HG03558 (cell line): Measurements from ENCODE around the gene FOXA2.
"Not testable (repeated sequence)": the region's sequence is repeated elsewhere in the genome, so short reads cannot be mapped to it uniquely, and the experiment has no call there.

ENCODE experiments used
- ATAC-seq: cut with Tn5 transposase; IDR thresholded peaks from one replicate; pipeline ENCODE4 v1.9.1; 2021; ENCODE audit warnings: moderate number of reproducible peaks; ENCODE audit not compliant: unreplicated experiment; ENCODE audit errors: extremely low read depth

The FOXA2 gene

GRCh38 chr20:22584522-22584921 lies at the start of gene FOXA2:
FOXA2 (minus strand) TSS chr20:22584572; CDS start chr20:22584278, 294 bp downstream.
- no peak for ATAC-seq

GRCh38 chr20:22630701-22631100 lies 46.3 kb upstream of the FOXA2 start:
- ATAC-seq, result no peak

DNA sequence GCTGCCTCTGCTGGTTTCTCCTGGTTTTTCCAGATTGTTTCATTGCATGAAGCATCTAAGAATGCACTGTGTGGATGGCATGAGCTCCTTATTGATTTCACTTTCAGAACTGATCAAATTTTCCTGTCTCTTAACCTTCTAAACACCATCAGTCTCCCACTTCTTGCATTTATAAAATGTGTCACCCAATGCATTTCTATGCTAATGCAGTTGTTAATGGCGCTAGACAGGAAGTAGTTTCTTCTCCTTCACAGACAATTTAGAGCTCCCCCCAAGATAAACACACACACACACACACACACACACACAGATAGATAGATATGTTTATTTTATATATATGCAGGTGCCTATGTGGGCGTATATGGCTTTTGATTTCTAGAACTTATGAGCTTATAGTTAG lies 45.6 kb upstream of the FOXA2 start:
- no peak for ATAC-seq

- ATAC-seq, result no peak
Measured at GRCh38 chr20:22629447-22629846, 45.1 kb upstream of the FOXA2 start.

DNA sequence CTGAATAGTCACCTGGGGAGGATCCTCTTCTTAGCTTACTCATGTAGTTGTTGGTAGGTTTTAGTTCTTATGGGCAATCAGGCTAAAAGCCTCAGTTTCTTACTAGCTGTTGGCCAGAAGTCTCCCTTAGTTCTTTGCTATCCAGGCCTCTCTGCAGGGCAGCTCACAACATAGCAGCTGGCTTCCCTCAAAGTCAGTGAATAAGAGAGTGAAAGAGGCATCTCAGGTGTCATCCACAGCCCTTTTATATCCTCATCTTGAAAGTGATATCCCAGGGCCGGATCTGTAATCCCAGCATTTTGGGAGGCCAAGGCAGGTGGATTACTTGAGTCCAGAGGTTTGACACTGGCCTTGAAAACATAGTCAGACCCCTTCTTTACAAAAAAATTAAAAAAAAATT lies 42.1 kb upstream of the FOXA2 start:
- no peak for ATAC-seq

DNA sequence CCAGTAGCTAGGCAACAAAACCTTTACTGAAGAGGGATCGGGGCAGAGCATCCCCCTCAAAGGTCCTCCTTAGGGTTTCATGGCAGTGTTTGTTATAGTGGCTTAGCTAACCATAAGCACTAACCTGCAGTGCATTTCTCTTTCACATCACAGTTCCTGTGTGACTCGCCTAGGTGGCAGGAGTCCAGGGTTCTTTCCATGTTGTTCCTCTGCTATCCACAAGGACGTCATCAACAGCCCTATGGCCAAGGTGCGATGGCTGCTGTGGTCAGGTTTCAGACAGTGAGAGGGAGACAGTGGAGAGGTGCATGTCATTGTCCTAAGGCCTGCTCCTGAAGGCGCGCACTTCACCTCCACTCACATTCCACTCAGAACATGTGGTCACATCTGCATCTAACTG lies 38.8 kb upstream of the FOXA2 start:
- ATAC-seq, result no peak

- ATAC-seq, result no peak
Measured at GRCh38 chr20:22620342-22620741, 36.0 kb upstream of the FOXA2 start.

GRCh38 chr20:22619806-22620205 lies 35.4 kb upstream of the FOXA2 start:
- ATAC-seq, result no peak

DNA sequence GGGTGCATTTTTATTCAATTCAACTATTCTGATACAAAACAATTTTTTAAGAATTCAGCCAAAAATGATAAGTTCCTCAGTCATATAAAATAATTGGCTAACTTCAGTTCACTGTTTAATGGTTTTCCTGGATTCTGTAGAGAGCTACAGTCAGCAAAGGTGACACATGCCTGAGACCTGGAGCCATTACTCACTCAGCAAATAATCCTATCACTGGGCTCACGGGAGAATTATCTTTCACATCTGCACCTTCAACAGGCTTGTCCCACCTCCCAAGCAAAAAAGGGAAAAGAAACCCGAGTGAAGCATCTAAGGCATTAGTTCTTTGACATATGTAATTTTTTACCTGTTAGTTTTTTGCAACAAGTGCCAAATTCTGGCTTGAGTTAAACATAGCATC lies 34.9 kb upstream of the FOXA2 start:
- ATAC-seq, result no peak

DNA sequence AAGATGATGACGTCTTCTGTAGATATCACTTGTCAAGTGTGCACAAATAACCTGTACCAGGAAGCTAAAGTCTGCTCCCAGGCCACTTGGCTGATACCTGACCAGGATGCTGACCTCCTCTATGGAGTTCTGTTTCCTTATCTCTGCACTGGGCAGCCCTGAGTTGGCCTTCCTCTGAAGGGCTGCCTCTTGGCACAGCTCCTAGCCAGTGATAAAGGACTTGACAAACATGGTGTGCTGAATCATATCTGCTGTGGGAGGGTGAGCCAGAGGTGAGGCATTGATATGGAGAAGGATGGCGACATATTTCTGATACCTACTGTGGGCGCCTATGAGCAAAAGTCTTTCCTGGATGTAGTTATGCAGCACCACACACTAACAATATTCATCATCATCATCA lies 32.8 kb upstream of the FOXA2 start:
- ATAC-seq, result no peak

DNA sequence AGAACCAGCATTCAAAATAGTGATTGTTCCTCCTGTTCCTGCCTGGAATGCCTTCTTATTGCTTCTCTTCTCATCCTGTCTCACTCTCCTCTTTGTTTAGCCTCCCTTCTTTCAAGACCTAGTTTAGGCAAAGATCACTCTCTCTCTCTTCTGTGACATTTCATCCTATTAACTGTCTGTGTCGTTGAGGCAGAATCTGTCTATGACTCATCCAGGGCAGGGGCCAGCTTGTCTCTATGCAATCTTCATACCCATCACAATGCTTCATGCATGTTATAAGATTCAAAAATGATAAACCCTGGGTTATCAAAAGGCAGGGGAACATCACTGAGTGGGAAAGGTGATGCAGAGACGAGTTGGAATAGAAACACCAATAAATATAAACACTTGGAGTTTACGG lies 32.2 kb upstream of the FOXA2 start:
- ATAC-seq, result no peak

DNA sequence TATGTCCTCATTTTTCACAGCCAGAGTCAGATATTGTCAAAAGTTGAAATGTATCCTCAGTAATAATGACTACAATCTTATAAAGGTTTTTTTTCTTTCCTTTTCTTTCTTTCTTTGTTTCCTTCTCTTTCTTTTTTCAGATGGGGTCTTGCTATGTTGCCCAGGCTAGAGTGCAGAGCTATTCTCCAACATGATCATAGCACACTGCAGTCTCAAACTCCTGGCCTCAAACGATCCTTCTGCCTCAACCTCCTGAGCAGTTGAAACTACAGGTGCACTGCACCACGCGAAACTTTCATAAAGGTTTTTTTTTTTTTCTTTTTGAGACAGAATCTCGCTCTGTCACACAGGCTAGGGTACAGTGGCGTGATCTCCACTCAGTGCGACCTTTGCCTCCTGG lies 31.1 kb upstream of the FOXA2 start:
- ATAC-seq, result no peak

GRCh38 chr20:22611636-22612035 lies 27.3 kb upstream of the FOXA2 start:
- ATAC-seq, result no peak

DNA sequence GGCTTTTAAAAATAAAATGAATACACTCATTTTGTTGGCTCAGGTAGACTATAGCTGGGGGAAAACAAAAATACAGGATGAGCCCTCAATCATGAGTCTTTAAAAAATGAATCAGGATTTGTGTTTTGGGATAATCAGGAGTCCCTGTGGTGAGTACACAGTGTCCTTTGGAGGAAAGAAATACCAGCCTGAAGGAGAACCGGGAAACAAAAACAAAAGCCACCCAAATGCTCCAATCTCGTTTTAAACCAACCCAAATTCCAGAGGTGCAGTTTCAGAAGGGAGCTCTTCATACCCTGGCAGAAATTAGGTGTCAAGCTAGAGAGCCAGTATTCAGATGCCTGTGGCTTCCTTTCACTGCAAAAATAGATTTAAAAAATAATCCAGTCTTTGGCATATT lies 23.3 kb upstream of the FOXA2 start:
- ATAC-seq, result no peak

- no peak for ATAC-seq
Measured at GRCh38 chr20:22604815-22605214, 20.4 kb upstream of the FOXA2 start.

DNA sequence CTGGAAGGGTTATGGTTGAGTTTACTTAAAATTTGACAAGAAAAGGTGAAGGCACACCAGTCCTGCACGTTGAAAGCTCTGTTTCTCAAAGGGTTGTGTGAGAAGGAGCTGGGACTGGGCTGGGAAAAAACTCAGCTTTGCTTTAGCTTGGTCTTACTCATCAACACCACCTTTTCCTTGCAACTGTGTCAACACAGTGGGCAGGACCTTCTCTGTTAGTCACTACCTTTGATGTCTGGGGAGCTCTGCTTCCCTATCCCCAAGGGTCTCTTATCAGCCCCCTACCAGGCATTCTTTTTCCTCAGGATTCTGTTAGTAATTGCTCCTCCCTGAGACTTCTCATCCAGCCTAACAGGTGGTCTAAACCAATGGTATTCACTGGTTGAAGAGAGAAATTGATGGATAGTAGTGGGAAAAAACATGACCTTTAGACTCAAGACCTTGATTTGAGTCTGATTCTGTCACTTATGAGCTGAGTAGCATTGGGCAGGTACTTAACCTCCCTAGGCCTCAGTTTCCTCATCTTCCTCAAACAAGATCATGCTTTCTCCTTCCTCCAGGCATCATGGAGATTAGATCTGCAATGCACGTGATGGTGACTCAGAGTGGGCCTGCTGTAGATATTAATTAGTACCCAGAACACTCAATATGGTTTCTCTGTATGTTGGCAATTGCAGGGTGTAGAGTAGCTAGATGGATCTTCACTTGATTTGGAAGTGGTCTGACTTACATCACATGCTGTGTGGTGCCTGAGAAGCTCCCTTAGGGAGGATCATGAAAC lies 17.2 kb upstream of the FOXA2 start:
- no peak for ATAC-seq

- ATAC-seq, result not testable (repeated sequence)
Measured at GRCh38 chr20:22599258-22599657, 14.9 kb upstream of the FOXA2 start.

DNA sequence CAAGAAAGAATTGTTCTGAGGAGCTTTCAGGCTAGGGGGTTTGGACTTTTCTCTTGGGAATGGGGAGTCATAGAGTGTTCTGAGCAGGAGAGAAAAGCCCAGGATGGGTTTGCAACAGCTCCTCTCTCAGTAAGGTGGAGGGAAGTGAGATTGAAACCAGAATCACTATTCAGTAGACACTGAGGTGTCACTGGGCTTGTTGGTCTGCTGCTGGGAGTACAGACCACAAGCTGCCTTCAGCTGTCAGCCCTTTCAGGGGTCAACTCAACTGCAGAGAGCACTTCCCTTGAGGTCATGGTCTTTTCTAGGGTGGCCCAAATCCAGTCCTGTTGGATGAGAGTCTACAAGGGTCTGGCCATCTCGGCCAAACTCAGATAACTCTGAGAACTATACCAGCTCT lies 12.9 kb upstream of the FOXA2 start:
- ATAC-seq, result no peak

GRCh38 chr20:22590662-22591061 lies 6.3 kb upstream of the FOXA2 start:
- ATAC-seq, result no peak

DNA sequence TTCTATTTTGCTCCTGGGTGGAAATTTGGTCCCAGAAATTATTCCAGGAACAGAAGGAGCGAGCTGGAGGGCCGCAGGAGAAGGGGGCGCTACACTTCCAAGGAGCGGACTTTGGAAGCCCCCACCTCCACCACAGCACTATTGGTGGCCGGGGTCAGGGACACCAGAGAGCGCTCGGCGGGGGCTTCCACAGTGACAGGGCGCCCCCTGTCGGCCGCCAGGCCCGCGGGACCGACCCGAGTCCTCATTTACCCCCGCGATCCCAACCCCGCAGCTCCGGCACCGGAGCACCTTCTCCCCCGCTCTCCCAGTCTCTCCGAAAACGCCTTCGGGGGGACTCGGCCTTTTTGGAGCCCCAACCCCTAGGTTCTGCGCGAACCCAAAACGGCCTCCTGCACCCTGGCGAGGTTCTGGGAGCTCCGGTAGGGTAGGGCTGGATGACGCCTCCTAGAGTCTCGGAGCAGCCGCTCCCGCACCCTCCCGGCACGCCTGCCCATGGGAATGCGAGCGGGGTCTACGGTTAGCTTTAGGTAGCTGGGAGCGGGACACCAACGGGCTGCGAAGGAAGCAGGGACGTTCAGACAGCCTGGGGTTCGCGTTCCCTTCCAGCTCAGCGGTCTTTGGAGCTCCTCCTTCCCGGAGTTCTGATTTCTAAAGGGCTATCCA lies 2.4 kb upstream of the FOXA2 start:
- ATAC-seq, result no peak

DNA sequence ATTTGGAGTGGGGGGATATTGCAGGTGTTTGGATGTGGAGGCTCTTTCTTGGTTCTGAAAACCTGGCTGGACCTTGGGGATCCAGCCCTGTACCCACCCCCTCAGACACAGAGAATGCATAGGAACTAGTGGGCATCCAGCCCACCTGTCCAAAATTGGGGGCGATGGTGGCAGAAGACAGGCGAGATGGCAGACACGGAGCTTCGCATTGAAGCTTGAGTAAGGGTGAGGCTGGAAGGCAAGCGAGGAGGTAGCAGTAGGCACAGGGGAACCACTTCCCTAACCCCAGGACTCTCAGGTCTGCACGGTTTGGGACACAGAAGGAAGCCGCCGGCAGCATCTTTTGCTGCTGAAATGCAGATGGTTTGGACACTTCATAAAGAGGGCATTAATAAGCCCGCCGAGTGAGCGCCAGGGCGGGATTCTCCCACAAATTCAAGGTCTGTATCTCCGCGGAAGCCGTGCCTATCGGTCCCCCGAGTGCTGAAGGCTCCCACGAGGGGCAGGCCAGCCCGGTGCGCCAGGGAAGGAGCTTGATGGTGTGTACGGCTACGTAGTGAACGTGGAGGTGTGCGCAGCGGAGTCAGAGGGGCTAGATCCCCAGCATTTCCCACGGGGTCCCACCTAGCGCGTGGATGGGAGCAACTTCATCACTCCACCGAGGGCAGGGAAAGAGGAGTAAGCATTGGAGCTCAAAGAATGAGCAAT lies 1.6 kb upstream of the FOXA2 start:
- no peak for ATAC-seq
